IMR-90 (cell line): ENCODE data around the gene ZMIZ1.

ENCODE experiments used
- CEBPB ChIP-seq: IDR thresholded peaks from 2 replicates; pipeline ENCODE4 v1.6.1; 2012; ENCODE audit warnings: low read depth, low read length, improper control_type of control experiment
- CTCF ChIP-seq: conservative IDR thresholded peaks from 2 replicates; pipeline ENCODE4 v1.5.1; 2012; ENCODE audit warnings: mild to moderate bottlenecking, low read depth, low read length, improper control_type of control experiment
- ELK1 ChIP-seq: fragments of 150-350 bp; IDR thresholded peaks from 2 replicates; pipeline ENCODE4 v1.6.1; 2016; ENCODE audit warnings: low read depth, mild to moderate bottlenecking, low read length, moderate library complexity, borderline replicate concordance
- POLR2A ChIP-seq: IDR thresholded peaks from 2 replicates; pipeline ENCODE4 v1.6.1; 2012; ENCODE audit warnings: mild to moderate bottlenecking, low read depth, low read length
- RFX5 ChIP-seq: IDR thresholded peaks from 2 replicates; pipeline ENCODE4 v1.8.0; 2012; ENCODE audit warnings: low read depth, mild to moderate bottlenecking, low read length, moderate library complexity
- USF2 ChIP-seq: fragments of 150-350 bp; IDR thresholded peaks from 2 replicates; pipeline ENCODE4 v1.6.1; 2017; ENCODE audit warnings: mild to moderate bottlenecking, antibody characterized with exemption, low read length, low read depth

- no peak for TF ChIP-seq POLR2A
- TF ChIP-seq CTCF: no peak
- no peak for TF ChIP-seq ELK1
- no peak for TF ChIP-seq RFX5
- TF ChIP-seq USF2: no peak
- TF ChIP-seq CEBPB: no peak
Observed at GRCh38 chr10:79113827-79114226, 45.1 kb downstream of the ZMIZ1 start.
